SHP77 (cell line): ENCODE results near the gene TCF15.

Experiments
- DNase-seq, 2 experiments: peaks; one replicate each; lab custom pipeline; 2025; lab: John Stamatoyannopoulos, UW

TCF15 gene

GRCh38 chr20:610130-611046 lies at the start of gene TCF15:
TCF15 (minus strand) TSS chr20:610309; CDS start chr20:610237, 72 bp downstream.
- DNase-seq = no peak

- no peak for DNase-seq
Measured at GRCh38 chr20:658731-659291, 48.7 kb upstream of the TCF15 start.

GRCh38 chr20:658202-658601 lies 48.1 kb upstream of the TCF15 start:
- DNase-seq = no peak

GRCh38 chr20:655726-656624 lies 45.9 kb upstream of the TCF15 start:
- no peak for DNase-seq

GRCh38 chr20:654417-654750 lies 44.3 kb upstream of the TCF15 start:
- no peak for DNase-seq

GRCh38 chr20:653590-654416 lies 43.7 kb upstream of the TCF15 start:
- DNase-seq = peak in 1 of 2 experiments; percentile 31

GRCh38 chr20:653110-653589 lies 43.0 kb upstream of the TCF15 start, which contains the start of gene SRXN1:
SRXN1 (minus strand) TSS chr20:653200; CDS start chr20:653185, 15 bp downstream.
- peak; percentile 83 to 93 for DNase-seq

GRCh38 chr20:652615-653109 lies 42.6 kb upstream of the TCF15 start:
- DNase-seq = peak in 1 of 2 experiments; percentile 48

- no peak for DNase-seq
Measured at GRCh38 chr20:651713-652614, 41.9 kb upstream of the TCF15 start.

- DNase-seq = no peak
Measured at GRCh38 chr20:650954-651353, 40.8 kb upstream of the TCF15 start.

- no peak for DNase-seq
Measured at GRCh38 chr20:650281-650680, 40.2 kb upstream of the TCF15 start.

- DNase-seq = no peak
Measured at GRCh38 chr20:647479-648019, 37.4 kb upstream of the TCF15 start.

- DNase-seq = no peak
Measured at GRCh38 chr20:646868-647233, 36.7 kb upstream of the TCF15 start.

- DNase-seq = no peak
Measured at GRCh38 chr20:646107-646867, 36.2 kb upstream of the TCF15 start.

GRCh38 chr20:645318-646106 lies 35.4 kb upstream of the TCF15 start:
- DNase-seq = peak; percentile 64 to 74

GRCh38 chr20:644692-645317 lies 34.7 kb upstream of the TCF15 start:
- DNase-seq = no peak

GRCh38 chr20:642398-643174 lies 32.5 kb upstream of the TCF15 start:
- DNase-seq = no peak
